ENCODE measurements around the gene MTG2.

MTG2 gene

DNA sequence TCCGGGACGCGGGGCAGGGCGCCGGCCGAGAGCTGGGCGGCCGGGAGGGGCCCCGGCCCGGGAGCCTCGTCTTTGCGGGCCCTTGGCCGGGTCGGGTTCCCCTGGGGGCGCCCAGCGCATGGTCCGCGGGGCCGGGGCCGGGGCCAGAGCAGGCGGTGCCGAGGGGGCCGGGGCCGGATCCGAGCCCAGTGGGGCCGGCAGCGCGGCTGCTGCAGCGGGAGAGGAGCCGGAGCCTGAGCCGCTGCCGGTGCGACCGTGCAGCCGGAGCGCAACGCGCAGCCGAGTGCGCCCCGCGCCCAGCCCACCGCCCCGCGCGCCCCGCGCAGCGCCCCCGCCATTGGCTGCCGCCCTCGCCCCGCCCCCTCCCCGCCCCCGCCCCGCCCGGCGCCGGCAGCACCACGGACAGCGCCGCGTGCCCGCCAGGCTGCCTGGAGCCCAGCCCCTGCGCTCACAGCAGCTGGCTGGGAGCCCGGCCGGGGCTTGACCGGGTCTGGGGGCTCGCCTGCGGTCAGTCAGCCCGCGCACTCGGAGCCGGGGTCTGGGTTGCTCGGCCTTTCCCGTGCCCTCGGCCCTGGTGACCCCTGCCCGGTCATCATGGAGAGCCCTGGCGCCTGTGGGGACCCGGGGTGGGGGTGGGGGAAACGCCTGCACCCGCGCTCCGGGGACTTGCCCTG, 37.3 kb downstream of the MTG2 start, which contains the start of gene HRH3:
HRH3 (minus strand) TSS at position 287 of the 674 bp plus-strand sequence. CDS start 308 bp downstream, outside the sequence.
- DNase-seq (ENCODE audit: low spot score): peak; percentile 70

DNA sequence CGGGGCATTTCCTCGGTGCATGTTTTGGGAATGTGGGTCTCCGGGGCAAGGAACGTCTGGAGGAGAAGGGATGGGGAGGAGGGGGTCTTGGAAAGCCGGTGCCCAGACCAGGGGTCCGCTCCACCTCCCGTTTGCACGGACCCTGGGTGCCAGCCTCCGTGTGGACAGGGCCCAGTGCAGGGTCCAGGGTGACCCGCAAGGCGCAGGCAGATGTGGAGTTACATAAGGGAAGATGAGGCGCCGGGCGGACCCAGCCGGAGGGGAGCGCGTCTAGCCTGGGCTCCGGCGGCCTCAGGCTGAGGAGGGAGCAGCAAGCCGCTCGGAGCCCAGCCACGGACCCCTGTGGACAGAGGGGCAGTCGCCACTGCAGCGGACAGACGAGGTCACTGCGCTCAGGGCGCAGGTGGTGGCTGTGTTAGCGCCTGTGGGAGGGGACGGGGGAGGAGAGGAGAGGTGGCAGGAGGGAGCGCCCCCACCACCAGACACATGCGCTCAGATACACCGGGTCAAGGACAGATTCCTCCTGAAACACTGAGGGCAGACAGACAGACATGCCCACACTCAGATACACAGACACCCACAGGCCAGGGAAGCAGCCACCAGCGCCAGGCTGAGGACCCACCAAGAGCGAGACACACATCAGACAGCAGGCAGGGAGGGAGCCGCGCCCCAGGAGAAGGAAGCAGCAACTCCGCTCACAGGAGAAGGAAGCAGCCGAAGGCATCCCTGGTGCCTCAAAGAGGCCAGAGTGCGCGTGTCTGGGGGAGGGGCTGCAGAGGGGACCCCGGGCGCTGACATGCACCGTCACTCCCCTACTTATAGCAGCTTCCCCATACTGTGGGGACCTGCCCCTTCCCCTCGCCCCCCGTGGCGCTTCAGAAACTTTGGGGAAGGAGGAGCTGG, 38.1 kb downstream of the MTG2 start:
- DNase-seq (ENCODE audit: low spot score): no peak

DNA sequence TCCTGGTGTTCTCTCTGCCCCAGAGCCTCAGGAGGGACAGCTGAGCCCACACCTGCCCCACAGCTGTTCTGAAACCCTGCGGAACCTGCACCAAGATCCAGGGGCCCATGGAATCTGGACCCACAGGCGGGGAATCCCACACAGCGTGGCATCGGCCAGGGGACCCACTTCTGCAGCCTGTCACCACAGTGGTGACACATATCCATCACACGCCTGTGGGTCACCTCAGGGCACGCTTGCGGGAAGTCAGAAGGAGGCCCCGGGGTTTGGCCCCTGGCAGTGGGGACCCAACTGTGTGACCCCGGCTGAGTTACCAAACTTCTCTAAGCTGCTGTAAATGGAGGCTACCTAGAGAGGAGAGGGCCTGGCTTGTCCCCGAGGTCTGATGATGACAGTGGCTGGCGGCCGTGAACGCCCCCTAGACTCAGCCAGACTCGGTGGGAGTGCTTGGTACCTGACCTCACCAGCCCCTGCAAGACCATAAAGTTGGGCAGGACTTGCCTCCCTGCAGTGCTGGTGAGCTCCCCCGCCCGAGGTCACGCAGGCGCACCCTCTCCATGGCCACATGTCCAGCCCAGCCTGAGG, 39.5 kb downstream of the MTG2 start:
- DNase-seq (ENCODE audit: low spot score): no peak

DNA sequence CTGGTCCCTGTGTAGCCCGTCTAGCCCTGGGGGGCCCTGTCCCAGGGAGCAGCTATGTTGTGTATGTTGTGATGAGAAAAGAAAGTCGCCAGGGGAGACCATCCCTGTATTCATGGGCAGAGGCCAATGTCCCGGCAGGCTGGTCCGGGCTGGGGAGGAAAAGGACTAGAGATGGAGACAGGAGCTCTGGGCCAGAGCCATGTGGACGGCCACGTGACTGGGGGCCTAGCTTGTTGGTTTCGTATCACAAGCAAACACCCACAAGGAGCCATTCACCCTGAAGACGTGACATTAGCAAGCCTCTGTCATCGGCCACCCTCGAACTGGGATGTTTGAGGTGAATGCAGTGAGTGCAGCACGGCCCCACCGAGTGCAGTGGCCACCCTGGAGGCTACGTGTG, 40.1 kb downstream of the MTG2 start:
- DNase-seq (ENCODE audit: low spot score): no peak

DNA sequence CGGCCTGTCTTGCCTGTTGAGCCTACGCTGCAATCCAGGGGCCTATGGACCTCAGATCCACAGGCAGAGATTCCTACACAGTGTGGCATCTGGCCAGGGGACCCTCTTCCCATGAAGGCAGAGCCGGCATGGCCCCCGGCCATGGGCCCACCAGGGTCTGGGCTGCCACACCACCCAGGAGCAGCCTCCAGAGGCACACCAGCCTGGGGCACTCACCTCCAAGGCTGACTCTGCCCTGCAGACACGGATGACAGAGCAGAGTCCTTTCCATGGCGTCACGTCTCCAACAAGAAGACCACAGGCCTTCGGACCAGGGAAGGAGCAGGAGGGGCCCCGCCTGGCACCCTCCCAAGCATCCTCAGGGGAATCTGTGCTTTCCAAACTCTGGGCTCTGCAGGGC, 40.7 kb downstream of the MTG2 start:
- no peak for DNase-seq (ENCODE audit: low spot score)

DNA sequence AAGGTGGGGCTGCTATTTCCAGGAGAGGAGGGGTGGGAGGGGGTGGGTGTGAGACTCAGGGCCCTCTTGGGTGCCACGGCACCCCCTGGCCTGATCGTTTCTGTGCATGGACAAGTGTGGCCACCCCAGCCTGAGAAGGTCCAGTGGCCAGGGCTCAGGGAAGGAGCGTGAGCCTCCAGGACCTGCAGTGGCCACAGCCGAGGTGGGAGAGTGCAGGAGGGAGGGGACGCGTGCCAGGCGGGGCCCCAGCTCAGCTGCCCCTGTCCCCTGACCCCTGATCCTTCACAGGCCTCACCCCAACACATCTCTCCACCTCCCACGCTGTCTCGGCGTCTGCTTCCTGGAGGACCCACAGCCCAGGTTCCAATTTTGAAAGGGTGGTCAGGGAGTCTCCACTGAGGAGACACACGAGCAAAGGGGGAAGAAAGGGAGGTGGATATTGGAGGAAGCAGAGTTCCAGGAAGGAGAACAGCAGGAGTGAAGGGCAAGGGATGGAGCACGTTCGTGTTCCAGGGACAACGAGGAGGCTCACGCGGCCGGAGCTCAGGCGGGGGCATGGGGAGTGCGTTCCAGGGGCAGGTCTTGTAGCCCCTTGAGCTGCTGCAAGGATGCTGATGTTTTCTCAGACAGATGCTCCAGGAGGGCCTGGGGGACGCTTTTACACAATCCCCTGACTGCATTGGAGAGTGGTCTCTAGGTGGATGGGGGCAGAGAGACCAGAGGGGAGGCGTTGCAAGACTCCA, 41.5 kb downstream of the MTG2 start:
- no peak for DNase-seq (ENCODE audit: low spot score)

DNA sequence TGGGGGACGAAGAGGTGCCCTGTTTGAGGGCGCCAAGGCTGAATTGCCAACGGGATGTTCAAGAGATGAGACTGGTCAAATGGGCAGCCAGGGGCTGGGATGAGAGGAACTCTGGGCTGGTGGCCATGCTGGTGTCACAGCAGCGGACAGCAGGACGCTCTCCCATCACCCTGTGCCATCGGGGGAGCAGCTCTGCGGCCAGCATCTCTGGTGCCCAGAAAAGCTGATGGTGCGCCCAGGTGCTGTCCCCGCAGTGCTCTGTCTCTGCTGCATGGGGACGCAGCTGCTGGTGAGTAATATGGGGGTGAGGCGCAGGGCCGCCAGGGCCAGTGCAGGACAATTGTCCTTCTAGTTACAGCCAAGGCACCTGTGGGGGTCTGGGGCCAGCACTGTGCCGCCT, 42.2 kb downstream of the MTG2 start:
- DNase-seq (ENCODE audit: low spot score): no peak

DNA sequence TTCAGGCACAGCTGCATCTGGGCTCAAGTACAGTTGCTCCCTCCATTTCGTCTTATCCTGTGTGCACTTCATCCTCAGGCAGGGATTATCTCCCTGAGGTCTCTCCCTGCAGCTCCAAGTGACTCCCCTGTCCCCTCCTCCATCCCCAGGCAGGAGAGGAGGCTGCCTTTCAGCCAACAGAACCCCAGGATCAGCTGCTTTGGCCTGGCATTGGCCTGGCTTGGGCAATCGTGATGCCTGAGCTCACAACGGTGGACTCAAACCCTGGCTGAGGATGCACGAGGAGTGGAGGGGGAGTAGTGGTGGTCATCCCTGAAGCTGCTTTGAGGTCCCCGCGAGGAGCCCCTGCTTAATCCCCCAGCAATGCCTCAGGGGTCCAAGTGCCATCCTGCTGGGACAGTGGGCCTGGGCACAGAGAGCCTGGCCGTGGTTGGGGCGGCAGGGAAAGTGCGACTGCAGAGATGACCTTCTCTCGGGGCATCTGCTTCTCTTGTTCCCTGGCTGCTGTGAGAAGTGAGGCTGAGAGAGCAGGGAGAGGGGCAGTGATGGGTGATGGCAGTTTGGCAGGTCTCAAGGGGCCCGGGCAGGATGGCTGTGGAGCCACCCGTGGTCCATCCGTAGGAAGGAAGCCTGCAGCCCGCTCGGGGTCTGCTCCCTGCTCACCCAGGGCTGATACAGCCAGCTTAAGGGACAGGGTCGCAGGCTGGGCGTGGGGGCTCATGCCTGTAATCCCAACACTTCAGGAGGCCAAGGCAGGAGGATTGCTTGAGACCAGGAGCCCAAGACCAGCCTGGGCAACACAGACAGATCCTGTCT, 43.2 kb downstream of the MTG2 start:
- DNase-seq (ENCODE audit: low spot score): no peak

DNA sequence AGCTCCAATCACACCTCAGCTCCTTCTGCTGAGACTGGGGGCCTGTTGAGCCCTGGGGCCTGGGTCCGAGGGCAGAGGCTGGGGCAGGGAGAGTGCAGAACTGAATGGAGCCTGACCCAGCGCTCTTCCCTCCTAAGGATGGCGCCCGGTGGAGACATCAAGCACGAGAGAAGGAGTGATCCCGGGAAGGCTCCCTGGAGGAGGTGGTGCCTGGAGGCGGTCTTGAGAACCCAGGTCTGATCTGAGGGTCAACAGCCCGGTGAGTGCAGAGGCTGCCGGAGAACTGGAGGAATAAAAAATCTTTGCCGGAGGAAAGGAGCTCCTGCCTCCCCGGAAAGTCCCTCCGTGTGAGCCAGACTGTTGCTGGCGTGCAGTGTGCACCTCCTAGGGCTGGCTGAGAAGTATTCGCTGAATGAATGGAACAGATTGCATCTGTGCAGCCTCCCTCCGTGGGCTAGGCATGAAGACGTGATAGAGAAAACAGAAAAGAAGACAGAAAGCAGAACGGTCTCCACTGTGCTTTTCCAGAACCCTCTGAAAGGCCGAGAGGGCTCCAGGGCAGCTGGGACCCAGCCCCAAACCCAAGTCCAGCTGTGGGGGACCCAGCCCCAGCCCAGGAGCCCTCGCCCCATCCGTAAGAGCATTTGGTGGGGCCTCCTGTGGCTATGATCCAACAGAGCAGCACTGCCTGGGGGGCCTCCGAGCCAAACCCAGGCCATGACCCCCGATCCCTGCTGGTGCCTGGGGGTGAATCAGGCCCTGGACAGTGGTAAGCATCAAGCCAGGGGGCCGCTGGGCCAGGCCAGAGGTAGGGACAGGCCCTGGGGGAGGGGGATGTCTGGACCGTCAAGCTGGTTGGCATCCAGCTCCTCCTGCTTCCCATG, 44.1 kb downstream of the MTG2 start:
- DNase-seq (ENCODE audit: low spot score): no peak

DNA sequence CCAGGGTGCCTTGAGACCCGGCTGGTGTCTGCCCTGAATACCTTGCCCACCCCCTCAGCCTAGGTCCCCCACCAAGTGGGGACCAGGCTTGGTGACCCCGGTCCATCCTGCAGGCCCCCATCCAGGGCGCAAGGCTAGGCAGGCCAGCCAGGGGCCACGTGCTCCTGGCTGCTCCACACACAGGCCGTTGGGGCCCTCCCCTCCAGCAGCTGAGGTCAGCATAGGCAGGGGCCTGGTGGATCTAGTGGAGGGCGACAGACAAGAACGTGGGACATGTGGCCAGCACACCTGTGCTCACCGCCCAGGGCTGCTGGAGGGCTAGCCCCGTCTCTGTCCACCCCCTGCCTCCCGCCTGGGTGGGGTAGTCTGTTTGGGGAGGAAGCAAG, 44.8 kb downstream of the MTG2 start:
- DNase-seq (ENCODE audit: low spot score): no peak

DNA sequence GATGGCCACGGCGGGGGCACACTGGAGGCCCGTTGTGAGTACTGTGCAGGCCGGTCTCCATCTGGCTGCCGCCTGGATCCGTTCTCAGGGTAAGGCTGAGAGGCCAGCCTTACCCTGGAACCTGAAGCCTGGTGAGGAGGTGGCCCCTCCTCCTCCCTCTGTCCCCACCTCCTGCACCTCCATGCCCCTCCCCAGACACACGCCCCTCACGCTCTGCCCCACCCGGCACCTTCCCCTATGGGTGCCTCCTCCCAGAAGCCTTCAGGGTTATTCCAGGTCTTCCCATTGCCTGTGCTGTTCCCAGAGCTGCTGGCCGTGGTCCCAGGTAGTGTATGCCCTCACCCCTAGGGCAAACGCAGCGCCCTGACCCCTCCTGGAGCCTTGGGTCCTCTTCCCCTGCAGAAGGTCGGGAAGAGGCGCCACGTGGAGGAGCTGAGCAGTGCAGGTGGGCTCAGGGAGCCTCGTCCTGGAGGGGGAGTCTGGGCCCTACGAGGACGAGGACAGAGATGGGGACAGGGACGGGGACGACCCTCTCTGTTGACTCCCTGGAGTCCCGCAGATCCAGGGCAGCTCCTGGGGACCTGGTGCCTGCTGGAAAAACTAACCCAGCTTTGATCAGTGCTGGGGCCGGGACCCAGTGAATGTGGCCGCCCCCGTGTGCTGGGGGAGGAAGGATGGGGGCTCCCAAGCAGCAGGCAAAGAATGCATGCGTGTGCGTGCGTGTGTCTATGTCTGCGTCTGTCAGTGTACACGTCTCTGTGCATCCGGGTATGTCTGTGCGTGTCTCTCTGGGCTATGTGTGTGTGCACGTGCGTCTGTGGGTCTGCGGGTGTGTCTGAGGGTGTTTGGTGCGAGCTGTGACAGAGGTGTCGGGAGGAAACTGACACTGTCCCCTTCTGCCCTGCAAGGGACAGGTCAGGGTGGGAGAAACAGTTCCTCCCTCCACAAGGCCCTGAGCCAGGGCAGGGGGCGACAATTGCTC, 45.4 kb downstream of the MTG2 start:
- DNase-seq (ENCODE audit: low spot score): no peak

DNA sequence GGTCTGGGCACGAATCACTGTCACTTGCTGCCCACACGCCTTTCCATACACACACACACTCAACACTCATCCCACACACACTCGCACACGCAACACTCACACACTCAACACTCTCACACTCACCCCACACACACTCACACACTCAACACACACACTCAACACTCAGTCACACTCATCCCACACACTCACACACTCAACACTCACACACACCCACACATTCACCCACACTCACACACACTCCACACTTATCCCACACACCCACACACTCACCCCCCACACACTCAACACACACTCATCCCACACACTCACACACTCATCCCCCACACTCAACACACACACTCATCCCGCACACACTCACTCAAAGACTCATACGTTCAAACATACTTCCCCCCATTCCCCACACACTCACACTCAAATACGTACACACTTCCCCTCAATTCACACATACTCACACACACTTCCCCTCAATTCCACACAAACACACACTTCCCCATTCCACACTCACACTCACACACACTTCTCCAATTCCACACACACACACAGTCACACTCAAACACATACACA, 46.2 kb downstream of the MTG2 start:
- no peak for DNase-seq (ENCODE audit: low spot score)

DNA sequence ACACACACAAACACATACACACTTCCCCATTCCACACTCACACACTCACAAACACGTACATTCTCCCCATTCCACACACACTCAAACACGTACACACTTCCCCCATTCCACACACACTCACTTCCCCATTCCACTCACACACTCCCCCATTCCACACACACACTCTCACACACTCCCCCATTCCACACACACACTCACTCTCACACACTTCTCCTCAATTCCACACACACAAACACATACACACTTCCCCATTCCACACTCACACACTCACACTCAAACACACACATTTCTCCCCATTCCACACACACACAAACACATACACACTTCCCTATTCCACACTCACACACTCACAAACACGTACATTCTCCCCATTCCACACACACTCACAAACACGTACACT, 46.8 kb downstream of the MTG2 start:
- DNase-seq (ENCODE audit: low spot score): no peak

DNA sequence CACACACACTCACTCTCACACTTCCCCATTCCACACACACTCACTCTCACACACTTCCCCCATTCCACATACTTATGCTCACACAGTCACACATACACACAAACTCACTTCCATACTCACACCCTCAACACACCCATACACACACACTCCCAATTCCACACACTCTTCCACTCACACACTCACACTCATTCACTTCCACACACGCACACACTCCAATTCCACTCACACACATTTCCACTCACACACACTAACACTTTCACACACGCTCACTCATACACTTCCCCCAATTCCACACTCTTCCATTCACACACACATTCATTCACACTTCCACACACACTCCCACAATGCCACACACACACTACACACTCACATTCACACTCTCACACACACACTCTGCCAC, 47.4 kb downstream of the MTG2 start:
- DNase-seq (ENCODE audit: low spot score): no peak

DNA sequence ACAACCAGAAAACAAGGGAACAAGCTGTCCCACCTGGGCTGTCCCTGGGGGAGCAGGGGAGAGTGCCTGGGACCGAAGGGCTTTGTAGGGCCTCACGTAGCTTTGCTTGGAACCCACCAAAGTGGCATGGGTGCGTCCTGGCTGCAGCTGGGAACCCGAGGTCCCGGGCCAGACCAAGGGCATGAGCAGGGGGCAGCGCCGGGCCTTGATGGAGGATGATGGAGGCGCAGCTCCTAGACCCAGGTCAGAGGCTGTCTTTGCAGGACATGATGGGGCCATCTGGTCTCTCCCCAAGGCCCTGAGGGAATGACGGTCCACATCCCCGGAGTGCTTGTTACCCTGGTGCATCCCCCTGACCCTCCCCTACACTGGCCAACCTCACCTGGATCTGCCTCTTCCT, 47.9 kb downstream of the MTG2 start:
- DNase-seq (ENCODE audit: low spot score): no peak

DNA sequence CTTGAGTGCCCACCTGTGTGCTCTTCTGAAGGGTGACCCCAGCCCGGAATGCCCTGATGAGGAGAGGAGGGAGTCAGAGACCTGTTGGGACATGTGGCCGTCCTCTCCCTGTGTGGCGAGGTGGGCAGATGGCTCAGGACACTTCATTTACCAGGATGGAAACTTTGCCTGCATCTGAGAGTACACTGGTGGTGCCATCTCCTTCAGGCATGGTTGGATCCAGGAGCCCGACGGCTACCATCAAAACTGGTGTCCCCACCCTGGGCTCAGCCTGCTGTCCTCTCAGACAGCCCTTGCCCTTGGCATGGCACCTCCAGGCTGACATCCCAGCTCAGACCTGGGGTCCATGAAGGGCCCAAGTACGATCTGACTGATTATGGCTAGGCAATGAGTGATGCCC, 48.5 kb downstream of the MTG2 start:
- DNase-seq (ENCODE audit: low spot score): no peak

DNA sequence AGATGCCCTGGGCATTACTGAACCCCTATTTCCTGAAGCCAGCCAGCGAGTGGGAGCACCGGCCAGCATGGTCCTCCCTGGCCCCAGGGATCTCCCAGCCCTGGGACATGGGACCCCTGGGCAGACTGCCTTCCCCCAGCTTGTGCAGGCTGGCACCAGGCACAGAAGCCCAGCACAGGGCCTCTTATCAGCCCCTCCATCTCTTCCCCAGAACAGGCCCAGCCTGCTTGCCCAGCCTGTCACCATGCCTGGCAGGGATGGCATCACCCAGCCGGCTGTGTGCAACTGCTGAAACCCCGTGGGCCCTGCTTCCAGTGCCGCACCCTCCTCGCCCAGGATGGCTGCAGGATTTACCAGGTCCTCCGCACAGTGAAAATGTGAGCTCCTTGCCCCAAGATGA, 49.4 kb downstream of the MTG2 start:
- no peak for DNase-seq (ENCODE audit: low spot score)

DNA sequence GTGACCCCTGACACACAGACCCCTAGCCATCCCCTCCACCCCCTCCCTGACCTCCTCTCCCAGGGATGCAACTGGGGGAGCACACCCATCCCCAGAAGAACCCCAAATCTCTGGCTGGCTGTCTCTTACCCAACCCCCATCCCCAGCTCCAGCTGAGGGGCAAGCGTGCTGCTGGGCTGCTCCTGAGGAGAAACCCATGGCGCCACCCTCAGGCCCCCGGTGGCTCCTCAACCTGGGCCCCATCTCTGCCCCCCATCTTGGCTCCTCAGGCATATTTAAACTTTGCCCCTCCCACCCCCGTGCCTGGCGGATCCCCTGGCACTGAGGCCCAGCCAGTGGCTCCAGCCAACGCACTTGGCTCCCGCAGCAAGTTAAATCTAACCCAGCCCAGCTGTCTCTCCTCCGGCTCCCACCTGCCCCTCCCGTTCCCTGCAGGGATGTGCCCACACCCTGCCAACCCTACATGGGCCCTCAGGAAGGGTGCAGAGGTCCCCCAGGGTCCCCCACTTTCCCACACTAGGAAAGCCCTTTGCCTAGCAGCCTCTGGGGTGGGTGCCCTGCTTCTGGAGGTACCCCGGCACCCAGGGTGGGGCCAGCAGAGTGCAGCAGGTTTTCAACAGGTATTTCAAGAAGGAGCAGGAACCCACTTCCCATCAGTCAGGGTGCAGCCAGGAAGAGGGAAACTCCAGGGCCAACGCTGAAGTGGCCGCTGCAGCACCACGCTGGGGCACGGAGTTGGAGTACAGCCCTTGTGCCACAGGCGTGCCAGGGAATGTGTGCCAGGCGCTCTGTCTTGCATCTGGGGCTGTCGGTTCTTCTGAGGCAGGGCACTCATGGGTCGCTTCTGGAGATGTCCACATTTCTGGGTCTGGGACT, 50.2 kb downstream of the MTG2 start:
- DNase-seq (ENCODE audit: low spot score): no peak

Data from hepatic stellate cell (primary cell).